OCI-LY3 (cell line): ENCODE results near the gene XKR7.

Experiments
- H2AFZ ChIP-seq: fragments of 200-600, 300-600 bp; shearing (Covaris generic); 2 replicates; pipeline ENCODE4 v1.6.0; 2014; ENCODE audit warnings: antibody characterized with exemption, low read depth, low read length
- H3K27ac ChIP-seq: fragments of 200-600, 300-600 bp; sonication (generic); 2 replicates; pipeline ENCODE4 v1.5.1; 2014; ENCODE audit warnings: mild to moderate bottlenecking, low read length, moderate library complexity, mixed read lengths
- H3K27me3 ChIP-seq: fragments of 200-600, 300-600 bp; sonication (generic); 2 replicates; pipeline ENCODE4 v1.6.1; 2014; ENCODE audit warnings: low read depth, low read length, mixed read lengths
- H3K36me3 ChIP-seq: fragments of 200-600, 300-600 bp; sonication (generic); replicated peaks from 2 replicates; pipeline ENCODE3; 2014; ENCODE audit warnings: low read depth, low read length, mixed read lengths
- H3K4me1 ChIP-seq: fragments of 300-600, 200-600 bp; sonication (generic); 2 replicates; pipeline ENCODE4 v1.6.1; 2014; ENCODE audit warnings: low read length, mixed read lengths
- H3K4me2 ChIP-seq: fragments of 200-600, 300-600 bp; sonication (generic); 2 replicates; pipeline ENCODE4 v1.6.1; 2014; ENCODE audit warnings: low read length, mixed read lengths
- H3K4me3 ChIP-seq: fragments of 300-600, 200-600 bp; sonication (generic); 2 replicates; pipeline ENCODE4 v1.5.1; 2014; ENCODE audit warnings: antibody characterized with exemption, mild to moderate bottlenecking, low read length, moderate library complexity
- H3K79me2 ChIP-seq: fragments of 300-600, 200-600 bp; shearing (Covaris generic); 2 replicates; pipeline ENCODE4 v1.6.1; 2014; ENCODE audit warnings: mild to moderate bottlenecking, low read length, mixed read lengths
- H3K9ac ChIP-seq: fragments of 300-600, 200-600 bp; shearing (Covaris generic); 2 replicates; pipeline ENCODE4 v1.6.0; 2014; ENCODE audit warnings: mild to moderate bottlenecking, low read length, moderate library complexity
- H3K9me3 ChIP-seq: fragments of 200-600, 300-600 bp; shearing (Covaris generic); 2 replicates; pipeline ENCODE4 v1.6.1; 2014; ENCODE audit warnings: low read length, mixed read lengths; ENCODE audit not compliant: insufficient read depth
- H4K20me1 ChIP-seq: fragments of 200-600, 300-600 bp; sonication (generic); 2 replicates; pipeline ENCODE4 v1.6.1; 2016; ENCODE audit warnings: low read length, mixed read lengths; ENCODE audit not compliant: insufficient read depth
- CTCF ChIP-seq: fragments of 200-600, 300-600 bp; sonication (generic); IDR thresholded peaks from 2 replicates; pipeline ENCODE4 v1.5.1; 2014; ENCODE audit warnings: antibody characterized with exemption, low read length, low read depth
- EZH2phosphoT487 ChIP-seq: fragments of 200-600 bp; shearing (Covaris generic); IDR thresholded peaks from 2 replicates; pipeline ENCODE4 v1.6.1; 2018; ENCODE audit warnings: antibody characterized with exemption, mixed run types, low read depth

XKR7 gene

DNA sequence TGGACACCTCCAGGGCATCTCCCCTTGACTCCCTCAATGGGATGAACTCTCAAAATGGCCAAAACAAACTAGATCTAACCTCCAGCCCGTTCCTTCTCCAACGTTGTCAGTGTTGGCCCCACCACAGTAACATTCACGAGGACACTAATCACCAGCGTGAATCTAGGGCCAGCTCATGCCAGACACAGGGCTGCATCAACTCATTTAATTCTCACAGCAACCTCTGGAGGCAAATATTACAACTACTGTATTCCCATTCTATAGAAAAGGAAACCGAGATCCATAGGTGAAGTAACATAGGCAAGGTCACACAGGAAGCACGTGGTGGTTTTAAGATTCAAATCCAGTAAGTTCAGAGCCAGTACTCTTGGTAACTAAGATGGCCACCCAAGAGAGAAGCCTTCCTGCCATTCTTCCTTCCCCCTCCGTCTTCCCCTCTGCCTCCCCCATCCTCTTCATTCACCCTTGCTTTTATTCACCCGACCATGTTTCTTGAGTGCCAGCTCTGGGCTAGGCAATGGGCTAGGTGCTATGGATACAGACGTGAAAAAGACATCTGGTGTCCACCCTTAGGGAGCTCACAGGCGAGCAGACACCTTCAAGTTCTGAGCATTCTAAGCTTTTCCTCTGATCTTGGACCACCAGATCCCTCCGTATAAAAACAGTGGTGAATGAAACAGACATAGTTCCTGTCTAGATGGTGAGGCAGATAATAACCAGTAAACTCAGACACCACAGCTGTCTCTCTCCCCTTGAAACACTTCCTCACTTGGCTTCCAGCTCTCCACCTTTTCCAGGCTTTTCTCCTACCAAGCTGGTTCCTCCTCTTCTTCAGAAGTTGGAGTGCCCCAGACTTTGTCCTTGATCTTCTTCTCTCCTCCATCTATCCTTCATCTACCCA, 51.9 kb downstream of the XKR7 start:
- H2AFZ ChIP-seq = peak overlapping the region; percentile 42; the same call in 1 of the 2 replicates
- H3K9me3 ChIP-seq = no peaks in the 10 kb centered on the region
- H3K79me2 ChIP-seq = no peaks in the 10 kb centered on the region
- H3K4me1 ChIP-seq = peaks cover 11% of the 10 kb centered on the region
- H3K9ac ChIP-seq = peak overlapping the region; percentile 47
- TF ChIP-seq CTCF (no peak), EZH2phosphoT487 (no peak)
- no peaks in the 10 kb centered on the region for H4K20me1 ChIP-seq
- no peak overlapping the region for H3K27ac ChIP-seq
- H3K27me3 ChIP-seq = peaks cover 31% of the 10 kb centered on the region
- peak overlapping the region; percentile 82 for H3K4me3 ChIP-seq
- no peaks in the 10 kb centered on the region for H3K36me3 ChIP-seq
- peak overlapping the region; percentile 84 for H3K4me2 ChIP-seq

- H3K79me2 ChIP-seq = no peaks in the 10 kb centered on the region
- H2AFZ ChIP-seq = no peak overlapping the region
- H4K20me1 ChIP-seq = no peaks in the 10 kb centered on the region
- H3K9ac ChIP-seq = no peak overlapping the region
- H3K4me2 ChIP-seq = no peak overlapping the region
- TF ChIP-seq EZH2phosphoT487 (no peak), CTCF (no peak)
- H3K27me3 ChIP-seq = peaks cover 24% of the 10 kb centered on the region
- H3K9me3 ChIP-seq = no peaks in the 10 kb centered on the region
- H3K36me3 ChIP-seq = no peaks in the 10 kb centered on the region
- no peak overlapping the region for H3K4me3 ChIP-seq
- peaks cover 13% of the 10 kb centered on the region for H3K4me1 ChIP-seq
- H3K27ac ChIP-seq = no peak overlapping the region
Observed at GRCh38 chr20:32021091-32021490, 53.1 kb downstream of the XKR7 start.

GRCh38 chr20:32024683-32025295, 56.8 kb downstream of the XKR7 start:
- peak; percentile 39 for TF ChIP-seq CTCF
- no peak for TF ChIP-seq EZH2phosphoT487
- Histone ChIP-seq H3K4me2 (peak overlapping the region; percentile 15; the same call in 1 of the 2 replicates), H2AFZ (no peak overlapping the region), H3K4me1 (peaks cover 8% of the 10 kb centered on the region), H3K4me3 (no peak overlapping the region), H3K27ac (no peak overlapping the region), H3K36me3 (no peaks in the 10 kb centered on the region), H3K27me3 (peaks cover 10% of the 10 kb centered on the region), H3K9me3 (no peaks in the 10 kb centered on the region), H4K20me1 (no peaks in the 10 kb centered on the region), H3K9ac (no peak overlapping the region), H3K79me2 (no peaks in the 10 kb centered on the region)

DNA sequence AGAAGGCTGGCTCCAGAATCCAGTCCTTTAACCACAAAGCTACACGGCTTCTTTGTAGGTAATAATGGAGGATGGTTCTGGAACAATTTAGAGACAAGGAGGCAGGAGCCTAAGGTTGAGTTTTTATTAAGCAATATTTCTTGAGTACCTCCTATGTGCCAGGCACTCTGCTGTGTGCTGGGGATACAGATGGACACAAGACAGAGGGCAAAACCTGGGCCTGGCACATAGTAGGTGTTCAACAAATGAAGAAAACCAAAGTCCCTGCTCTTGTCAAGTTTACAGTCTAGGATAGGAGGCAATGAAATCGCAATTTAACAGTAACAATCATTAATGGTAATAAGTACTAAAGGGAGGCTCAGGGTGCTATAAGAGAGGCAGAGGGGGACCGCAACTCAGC, 59.7 kb downstream of the XKR7 start:
- no peak overlapping the region for H3K4me3 ChIP-seq
- peaks cover 17% of the 10 kb centered on the region for H3K4me1 ChIP-seq
- H2AFZ ChIP-seq = no peak overlapping the region
- H4K20me1 ChIP-seq = no peaks in the 10 kb centered on the region
- H3K9ac ChIP-seq = no peak overlapping the region
- TF ChIP-seq CTCF (no peak), EZH2phosphoT487 (no peak)
- H3K36me3 ChIP-seq = no peaks in the 10 kb centered on the region
- H3K9me3 ChIP-seq = no peaks in the 10 kb centered on the region
- no peaks in the 10 kb centered on the region for H3K79me2 ChIP-seq
- H3K27me3 ChIP-seq = no peaks in the 10 kb centered on the region
- no peak overlapping the region for H3K27ac ChIP-seq
- no peak overlapping the region for H3K4me2 ChIP-seq
